NOMO-1 (cell line): ENCODE results near the gene EMX1.

Experiments used
- DNase-seq, 2 experiments: peaks; one replicate each; lab custom pipeline; 2025; ENCODE audit not compliant: unreplicated experiment in 2 of 2; lab: John Stamatoyannopoulos, UW

EMX1 gene

DNA sequence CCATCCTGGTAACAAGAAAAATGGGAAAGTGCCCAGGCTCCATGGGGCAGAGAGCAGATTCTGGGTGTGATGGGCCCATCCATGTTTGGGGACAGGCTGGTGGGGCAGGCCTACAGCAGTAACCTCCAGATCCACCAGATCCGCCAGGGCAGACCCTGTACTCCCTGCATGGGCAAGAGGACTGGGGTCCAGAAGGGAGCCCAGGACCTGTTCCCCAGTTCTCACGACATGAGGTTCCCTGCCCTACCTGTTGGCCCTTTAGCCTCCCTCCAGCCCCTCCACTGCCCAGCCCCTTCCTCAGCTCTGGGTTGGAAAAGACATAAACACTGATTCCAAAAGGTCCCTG, 38.7 kb downstream of the EMX1 start:
- no peak for DNase-seq

DNA sequence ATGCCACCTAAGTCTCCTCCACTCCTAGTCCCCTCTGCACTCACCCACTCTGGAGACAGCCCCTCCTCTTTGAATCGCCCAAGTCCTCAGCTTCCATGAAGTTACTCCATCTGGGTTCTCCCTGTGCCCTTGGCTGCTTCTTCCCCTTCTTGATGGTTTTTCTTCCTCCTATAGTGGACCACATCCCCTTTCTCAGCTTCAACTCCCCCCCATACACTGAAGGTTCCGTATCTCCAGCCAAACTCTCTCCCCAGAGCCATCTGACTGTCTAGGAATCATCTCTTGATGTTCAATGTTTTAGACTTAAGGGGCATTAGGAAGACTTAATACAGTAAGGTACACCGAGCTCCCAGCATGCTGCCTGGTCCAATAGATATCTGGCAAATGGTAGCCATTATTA, 39.6 kb downstream of the EMX1 start:
- DNase-seq, result peak; percentile 13 to 48

DNA sequence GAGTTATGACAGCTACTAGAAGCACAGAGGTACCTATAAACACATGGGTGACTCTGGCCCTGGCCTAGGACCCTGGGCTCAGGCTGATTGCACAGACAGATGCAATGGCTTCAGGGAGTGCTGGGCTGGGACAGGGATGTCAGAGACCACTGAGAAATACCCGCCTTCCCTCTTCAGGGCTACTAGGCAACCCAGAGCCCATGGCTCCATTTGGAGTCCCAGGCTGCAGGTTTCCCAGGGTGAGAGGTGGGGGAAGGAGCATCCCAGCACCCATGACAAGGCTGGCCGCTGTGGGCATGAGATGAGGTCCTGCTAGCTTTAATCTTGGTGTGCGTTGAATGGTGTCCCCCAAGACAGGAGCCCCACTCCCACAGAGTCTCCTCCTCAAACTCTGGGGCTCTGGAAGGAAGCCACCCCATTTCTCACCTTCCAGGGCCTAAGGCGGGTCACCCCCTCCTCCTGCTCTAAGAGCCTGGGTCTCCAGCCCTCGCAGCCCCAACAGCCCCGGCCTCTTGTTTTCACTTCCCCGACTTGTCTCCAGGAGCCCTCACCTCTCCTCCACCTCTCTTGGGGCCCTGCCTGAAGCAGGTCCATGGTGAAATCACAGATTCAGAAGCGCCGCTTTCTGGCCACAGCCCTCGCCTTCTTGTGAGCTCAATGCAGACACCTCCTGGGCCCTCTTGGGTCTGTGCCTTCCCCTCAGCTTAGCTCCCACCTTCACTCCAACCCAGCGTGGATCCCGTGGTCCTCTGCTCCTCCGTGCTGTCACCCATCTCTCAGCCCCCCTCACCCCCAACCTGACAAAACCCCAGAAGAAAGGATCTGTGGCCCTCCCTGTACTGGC, 41.4 kb downstream of the EMX1 start:
- no peak for DNase-seq

DNA sequence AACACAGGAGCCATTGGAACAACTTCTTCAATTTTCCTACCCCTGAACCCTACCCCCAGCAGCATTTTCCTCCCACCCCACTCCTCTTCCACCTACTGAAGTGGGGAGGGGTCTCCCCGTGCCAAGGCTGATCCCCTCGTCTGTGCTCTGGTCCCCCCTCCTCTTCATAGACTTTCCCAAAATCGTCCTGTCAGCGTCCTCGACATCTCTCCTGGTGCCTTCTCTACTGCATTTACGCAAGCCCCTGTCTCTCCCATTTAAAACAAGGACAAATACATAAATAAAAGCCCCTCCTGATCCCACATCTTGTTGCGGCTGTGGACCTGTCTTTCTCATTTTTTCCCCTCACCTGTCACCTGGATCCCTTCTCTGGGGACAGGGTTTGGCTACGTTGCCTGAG, 42.2 kb downstream of the EMX1 start:
- DNase-seq, result no peak

DNA sequence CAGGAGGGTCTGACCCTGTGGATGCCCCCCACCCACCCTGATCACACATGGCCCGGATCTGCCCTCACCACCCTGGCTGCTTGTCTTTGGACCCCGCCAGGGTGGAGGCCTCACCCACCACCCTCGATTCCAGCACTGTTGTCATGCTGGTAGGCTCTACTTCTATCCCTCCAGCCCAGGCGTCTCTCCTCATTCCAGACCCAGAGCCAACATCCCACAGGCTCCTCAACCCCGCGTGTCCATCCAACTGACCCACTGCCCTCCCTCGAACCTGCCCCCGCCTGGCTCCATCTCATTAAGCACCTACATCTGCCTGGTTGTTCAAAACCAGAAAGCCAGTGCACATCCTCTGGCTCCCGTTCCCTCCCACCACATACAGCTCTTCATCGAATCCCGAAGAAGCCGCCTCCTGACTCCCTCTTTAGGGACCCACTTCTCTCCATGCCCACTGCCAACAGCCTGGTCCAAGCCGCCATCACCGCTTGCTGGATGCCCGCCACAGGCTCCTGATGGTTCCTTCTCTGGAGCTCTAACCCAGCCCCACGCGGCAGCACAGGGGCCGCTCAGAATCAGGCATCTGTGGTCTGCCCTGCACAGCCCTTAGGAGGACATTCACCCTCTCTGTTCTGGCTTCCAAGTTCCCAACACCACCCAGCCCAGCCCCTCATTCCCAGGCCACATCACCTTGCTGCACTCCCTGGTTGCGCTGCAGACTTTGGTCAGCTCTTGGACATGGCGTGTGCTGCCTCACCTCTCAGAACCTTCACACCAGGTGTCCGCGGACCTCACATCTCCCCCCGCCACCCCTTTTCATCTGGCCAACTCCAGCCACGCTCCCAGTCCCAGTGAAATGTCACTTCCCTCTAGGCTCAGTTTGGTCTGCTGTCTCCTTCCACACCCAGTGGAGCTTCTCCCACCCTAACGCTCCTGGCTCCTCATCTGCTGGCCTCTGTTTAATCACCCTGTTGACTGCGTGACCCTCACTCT, 43.0 kb downstream of the EMX1 start:
- no peak for DNase-seq

DNA sequence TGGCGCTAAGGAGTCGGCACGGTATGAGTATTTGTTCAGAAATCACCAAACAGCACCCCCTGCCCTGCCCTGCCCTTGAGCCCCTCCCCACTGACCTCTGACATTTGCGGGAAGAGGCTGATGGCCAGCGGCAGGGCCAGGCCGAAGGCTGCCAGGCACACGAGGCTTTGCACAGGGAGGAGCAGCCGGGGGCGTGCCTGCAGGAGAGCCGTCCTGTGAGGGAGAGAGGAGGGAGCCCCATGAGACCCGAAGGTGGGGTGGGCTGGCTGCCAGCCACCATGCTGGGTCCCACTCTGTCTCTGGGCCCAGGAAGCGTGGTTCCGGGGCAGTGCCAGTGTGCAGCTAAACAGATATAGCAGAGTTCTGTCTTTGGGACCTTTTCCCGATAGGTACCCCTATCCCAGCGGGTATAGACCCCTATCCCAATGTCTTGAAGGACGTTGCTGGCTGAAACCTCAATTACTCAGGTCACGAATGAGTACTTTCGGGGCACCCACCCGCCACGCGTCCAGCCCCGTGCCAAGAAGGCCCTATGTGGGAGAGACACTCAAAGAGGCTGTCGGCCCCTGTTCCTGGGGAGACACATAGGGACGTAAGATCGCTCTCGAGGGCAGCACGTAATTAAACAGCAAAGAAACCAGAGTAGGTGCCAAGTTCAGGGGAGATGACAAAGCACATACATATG, 43.9 kb downstream of the EMX1 start:
- no peak for DNase-seq

GRCh38 chr2:72961853-72962468, 44.6 kb downstream of the EMX1 start:
- DNase-seq, result no peak

DNA sequence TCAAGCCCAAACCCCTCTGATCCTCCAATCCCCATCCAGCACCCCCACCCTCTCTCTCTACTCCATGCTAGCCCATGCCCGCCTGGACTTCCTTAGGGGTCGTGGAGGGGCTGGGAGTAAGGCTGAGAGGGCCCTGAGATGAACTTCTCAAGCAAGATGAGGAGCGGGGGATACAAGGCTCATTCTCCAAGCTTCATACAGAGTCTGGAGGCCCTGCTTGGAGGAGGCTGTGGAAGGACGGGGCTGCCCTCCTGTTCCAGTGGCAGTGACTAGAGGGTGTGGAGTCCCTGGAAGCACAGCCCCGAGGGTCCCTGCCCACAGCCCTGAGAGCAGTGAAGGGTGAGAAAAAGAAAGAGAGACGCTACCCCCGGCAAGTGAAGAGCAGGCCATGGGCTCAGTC, 45.6 kb downstream of the EMX1 start:
- no peak for DNase-seq

DNA sequence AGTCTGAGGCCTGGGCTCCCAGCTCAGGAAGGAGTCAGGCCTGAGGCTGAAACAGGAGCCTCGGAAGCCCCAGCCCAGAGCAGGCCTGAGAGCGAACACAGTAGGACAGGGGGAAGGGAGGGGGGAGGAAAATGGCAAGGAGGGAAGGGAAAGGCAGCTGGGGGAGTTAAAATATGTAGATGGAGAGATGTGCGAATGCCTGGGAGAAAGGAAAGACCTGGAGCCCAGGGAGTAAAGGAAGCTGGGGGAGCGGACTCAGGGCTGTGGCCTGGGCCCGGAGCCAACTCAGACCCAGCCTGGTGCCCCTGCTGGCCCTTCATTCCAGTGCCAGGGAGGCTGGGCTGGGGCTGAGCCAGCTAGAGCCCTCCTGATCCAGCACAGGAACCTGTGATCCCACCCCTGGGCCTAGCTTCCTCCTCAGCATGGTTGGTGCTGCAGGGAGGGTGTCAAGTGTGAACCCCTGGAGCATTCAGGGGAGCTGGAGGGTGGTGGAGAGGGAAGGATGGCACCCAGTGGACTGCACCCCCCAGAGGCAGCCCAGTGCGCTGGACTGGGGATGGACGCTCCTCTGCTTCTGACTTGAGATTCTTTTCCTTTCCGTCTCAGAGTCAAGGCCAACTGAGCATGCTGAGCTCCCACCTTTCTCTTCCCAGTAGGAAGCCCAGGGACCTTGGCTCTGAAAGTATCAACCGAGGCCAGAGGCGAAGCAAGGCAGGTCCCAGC, 46.3 kb downstream of the EMX1 start:
- no peak for DNase-seq

DNA sequence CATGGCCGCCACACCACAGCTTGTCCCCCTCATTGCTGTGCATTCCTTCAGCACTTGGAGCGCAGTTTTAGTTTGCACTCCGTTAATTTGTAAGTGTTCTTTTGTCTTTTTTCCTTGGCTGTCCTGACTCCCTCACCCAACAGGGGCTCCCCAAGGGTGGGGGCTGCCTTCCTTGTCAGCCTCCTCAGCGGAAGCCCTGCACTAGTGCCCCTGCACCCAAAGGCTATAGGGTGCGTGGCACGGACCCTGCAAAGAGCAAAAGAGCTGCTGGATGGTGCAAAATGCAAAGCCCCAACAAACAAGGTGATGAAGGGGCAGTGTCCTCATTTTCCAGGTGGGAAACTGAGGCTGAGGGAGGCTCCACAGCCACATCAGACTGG, 46.8 kb downstream of the EMX1 start:
- no peak for DNase-seq

GRCh38 chr2:72965016-72965415, 47.7 kb downstream of the EMX1 start:
- DNase-seq, result no peak

GRCh38 chr2:72965770-72966450, 48.6 kb downstream of the EMX1 start:
- DNase-seq, result no peak

GRCh38 chr2:72968286-72968685, 51.0 kb downstream of the EMX1 start:
- DNase-seq, result no peak

- DNase-seq, result no peak
Observed at GRCh38 chr2:72969706-72970105, 52.4 kb downstream of the EMX1 start.

DNA sequence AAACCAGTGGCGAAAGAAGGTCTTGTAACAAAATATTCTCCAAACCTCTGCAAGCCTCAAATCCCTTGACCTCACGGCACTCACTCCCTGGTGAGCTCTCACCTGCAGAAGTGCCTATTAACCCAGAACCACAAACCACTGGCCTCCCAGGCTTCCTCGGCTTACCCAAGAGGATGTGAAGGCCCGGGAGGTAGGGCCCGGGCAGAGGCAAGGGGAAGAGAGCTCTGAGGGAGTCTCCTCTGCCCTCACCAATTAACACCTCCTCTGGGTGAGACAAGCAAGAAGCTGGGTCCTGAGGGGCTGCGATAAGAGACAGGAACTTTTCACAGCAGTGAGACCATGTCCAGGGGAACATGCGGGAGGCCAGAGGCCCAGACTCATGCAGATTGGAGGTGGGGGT, 53.7 kb downstream of the EMX1 start:
- DNase-seq, result no peak

GRCh38 chr2:72972352-72973136, 55.2 kb downstream of the EMX1 start:
- DNase-seq, result no peak

DNA sequence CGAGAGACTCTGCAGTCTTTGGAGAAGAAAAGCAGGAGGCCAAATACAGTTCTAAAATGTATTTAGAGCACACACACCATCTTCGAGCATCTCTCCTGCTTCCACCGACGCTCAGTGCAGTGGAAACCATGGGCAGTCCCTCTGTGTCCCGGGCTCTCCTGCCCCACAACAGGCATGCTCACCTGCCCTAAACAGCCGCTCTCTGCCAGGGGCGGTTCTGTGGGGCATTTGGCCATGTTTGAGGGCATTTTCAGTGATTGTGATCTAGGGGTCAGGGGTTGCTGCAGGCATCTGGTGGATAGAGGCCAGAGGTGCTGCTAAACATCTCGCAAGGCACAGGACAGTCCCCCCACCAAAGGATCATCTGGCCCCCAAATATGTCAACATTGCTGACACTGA, 55.8 kb downstream of the EMX1 start:
- no peak for DNase-seq

- DNase-seq, result peak in 1 of 2 experiments; percentile 52
Observed at GRCh38 chr2:72973566-72974435, 56.5 kb downstream of the EMX1 start.
